Renal cortical epithelial cell (primary cell): ENCODE measurements around the gene FXYD2. TPM values are rescaled to one million over a fixed set of nuclear protein-coding genes. Genes with fewer than 3 reads are reported as not detected.
A peak's percentile ranks its signal among the peaks of the same experiment; 100 is the strongest.
"Not testable (repeated sequence)": the region's sequence is repeated elsewhere in the genome, so short reads cannot be mapped to it uniquely, and the experiment has no call there.

Experiments
- DNase-seq: peaks from one replicate; pipeline ENCODE4 v3.0.0-alpha.2; 2011; ENCODE audit warnings: low read depth
- total RNA-seq: library from RNA; depleted of rRNA; stranded (reverse); fragments of >200 nt; gene quantifications from 2 replicates; pipeline ENCODE4 v1.2.3, GENCODE V29; 2014

The FXYD2 gene
- total RNA-seq: 361 and 706 TPM in 2 replicates

GRCh38 chr11:117824571-117825537 is at the start of gene FXYD2:
FXYD2 (minus strand) TSS chr11:117824744; CDS start chr11:117824678, 66 bp downstream.
- DNase-seq: peak; percentile 89

GRCh38 chr11:117873828-117874125 is 49.2 kb upstream of the FXYD2 start:
- no peak for DNase-seq

GRCh38 chr11:117872975-117873827 is 48.7 kb upstream of the FXYD2 start:
- DNase-seq: no peak

- no peak for DNase-seq
These were observed 47.9 kb upstream of the FXYD2 start for GRCh38 chr11:117872420-117872961.

GRCh38 chr11:117871784-117872183 is 47.2 kb upstream of the FXYD2 start:
- DNase-seq: no peak

- DNase-seq: no peak
These were observed 46.6 kb upstream of the FXYD2 start for GRCh38 chr11:117871160-117871559.

GRCh38 chr11:117870103-117870952 is 45.8 kb upstream of the FXYD2 start:
- DNase-seq: no peak

- DNase-seq: no peak
These were observed 45.1 kb upstream of the FXYD2 start for GRCh38 chr11:117869604-117870003.

- no peak for DNase-seq
These were observed 44.4 kb upstream of the FXYD2 start for GRCh38 chr11:117868815-117869561.

GRCh38 chr11:117868088-117868487 is 43.5 kb upstream of the FXYD2 start:
- DNase-seq: no peak

GRCh38 chr11:117866526-117866925 is 42.0 kb upstream of the FXYD2 start:
- DNase-seq: no peak

- not testable (repeated sequence) for DNase-seq
These were observed 41.0 kb upstream of the FXYD2 start for GRCh38 chr11:117865546-117865945.

- no peak for DNase-seq
These were observed 38.8 kb upstream of the FXYD2 start for GRCh38 chr11:117863383-117863782.

GRCh38 chr11:117862753-117863152 is 38.2 kb upstream of the FXYD2 start:
- no peak for DNase-seq

- DNase-seq: no peak
These were observed 37.6 kb upstream of the FXYD2 start for GRCh38 chr11:117862019-117862725.

- DNase-seq: no peak
These were observed 36.8 kb upstream of the FXYD2 start for GRCh38 chr11:117861151-117862018.

- DNase-seq: no peak
These were observed 35.6 kb upstream of the FXYD2 start for GRCh38 chr11:117860139-117860538.

- DNase-seq: no peak
These were observed 35.1 kb upstream of the FXYD2 start for GRCh38 chr11:117859488-117860112.

- DNase-seq: no peak
These were observed 34.5 kb upstream of the FXYD2 start for GRCh38 chr11:117859061-117859460.
